Measurements from ENCODE around the gene APAF1.
A peak's percentile ranks its signal among the peaks of the same experiment; 100 is the strongest.

APAF1 gene

GRCh38 chr12:98674841-98675240 is 29.8 kb downstream of the APAF1 start:
- DNase-seq = no peak

GRCh38 chr12:98678236-98678945 is 33.3 kb downstream of the APAF1 start:
- no peak for DNase-seq

DNA sequence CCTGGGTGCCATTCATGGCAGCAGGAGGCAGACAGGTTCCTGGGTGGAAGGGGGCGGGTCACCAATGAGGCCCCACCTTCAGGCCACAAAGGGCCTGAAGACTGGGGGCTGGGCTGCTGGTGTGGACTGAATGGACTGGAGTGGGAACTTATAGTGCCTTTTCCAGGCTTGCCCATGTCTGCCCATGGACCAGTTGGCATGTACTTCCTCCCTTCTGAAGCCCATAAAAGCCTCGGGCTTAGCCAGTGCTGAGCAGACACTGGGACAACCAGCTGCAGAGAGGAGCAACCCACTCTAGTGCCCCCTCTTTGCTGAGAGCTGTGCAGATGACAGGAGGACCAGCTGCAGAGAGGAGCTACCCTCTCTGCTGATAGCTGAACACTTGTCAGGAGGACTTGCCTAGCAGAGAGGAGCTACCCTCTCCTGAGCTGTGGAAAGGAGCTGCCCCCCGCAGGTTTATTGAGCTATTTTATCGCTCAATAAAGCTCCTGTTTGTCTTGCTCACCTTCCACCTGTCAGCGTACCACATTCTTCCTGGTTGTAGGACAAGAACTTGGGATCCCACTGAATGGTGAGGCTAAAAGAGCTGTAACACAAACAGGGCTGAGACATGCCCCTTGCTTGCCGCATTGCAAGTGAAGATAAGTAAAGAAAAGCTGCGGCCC is 34.0 kb downstream of the APAF1 start:
- no peak for DNase-seq

GRCh38 chr12:98679611-98680005 is 34.5 kb downstream of the APAF1 start:
- no peak for DNase-seq

GRCh38 chr12:98684199-98684598 is 39.1 kb downstream of the APAF1 start:
- DNase-seq = no peak

DNA sequence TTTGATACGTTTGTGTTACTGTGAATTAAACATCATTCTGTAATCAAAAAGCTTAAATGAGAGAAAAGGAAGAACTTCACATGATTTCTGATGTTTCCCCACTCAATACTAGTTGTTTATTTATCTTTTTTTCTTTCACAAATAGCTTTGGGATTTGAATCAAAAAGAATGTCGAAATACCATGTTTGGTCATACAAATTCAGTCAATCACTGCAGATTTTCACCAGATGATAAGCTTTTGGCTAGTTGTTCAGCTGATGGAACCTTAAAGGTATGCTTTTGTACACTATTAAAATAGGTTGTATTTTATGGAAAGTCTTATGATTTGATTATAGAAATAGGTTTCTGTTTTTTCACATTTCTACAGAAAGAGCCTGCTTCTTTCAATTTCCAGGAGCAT is 41.5 kb downstream of the APAF1 start:
- DNase-seq = no peak

DNA sequence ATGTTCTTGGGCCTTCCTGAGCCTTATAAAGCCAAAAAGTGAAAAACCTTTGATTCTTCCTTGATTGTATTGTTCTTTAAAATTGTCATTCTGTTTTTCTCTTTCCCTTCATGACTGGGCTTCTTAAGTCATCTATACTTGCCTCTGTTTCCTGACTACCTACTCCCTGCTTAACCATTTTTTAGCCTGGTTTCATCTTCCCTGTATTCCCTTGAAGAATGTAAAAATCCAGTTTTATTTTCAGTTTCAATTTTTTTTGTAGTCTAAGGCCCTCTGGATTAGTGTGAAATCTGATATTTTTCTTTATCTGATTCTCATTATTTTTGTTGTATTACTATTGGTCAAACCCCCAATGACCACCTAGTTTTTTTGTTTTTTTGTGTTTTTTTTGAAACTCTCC is 46.3 kb downstream of the APAF1 start:
- DNase-seq = no peak

DNA sequence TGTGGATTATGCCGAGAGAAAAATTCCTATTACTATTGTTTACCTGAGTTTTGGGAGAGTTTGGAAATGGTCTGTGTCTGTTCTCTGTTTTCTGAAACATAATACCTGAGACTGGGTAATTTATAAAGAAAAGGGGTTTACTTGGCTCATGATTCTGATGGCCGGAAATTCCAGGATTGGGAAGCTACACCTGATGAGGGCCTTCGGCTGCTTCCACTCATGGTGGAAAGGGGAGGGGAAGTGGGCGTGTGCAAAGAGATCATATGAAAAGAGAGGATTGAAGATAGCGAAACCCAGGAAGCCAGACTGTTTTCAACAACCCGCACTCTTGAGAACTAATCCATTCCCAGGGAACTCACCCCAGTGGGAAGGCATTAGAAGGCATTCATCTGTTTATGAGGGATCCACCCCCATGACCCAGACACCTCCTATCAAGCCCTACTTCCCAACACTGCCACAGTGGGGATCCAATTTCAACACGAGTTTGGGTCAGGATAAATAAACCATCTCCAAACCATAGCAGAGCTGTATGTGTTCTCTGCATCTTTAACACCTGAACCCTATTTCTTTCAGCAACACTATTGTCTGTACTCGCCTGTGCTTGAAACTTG is 51.1 kb downstream of the APAF1 start:
- DNase-seq = no peak

GRCh38 chr12:98697209-98697608 is 52.1 kb downstream of the APAF1 start:
- DNase-seq = no peak

DNA sequence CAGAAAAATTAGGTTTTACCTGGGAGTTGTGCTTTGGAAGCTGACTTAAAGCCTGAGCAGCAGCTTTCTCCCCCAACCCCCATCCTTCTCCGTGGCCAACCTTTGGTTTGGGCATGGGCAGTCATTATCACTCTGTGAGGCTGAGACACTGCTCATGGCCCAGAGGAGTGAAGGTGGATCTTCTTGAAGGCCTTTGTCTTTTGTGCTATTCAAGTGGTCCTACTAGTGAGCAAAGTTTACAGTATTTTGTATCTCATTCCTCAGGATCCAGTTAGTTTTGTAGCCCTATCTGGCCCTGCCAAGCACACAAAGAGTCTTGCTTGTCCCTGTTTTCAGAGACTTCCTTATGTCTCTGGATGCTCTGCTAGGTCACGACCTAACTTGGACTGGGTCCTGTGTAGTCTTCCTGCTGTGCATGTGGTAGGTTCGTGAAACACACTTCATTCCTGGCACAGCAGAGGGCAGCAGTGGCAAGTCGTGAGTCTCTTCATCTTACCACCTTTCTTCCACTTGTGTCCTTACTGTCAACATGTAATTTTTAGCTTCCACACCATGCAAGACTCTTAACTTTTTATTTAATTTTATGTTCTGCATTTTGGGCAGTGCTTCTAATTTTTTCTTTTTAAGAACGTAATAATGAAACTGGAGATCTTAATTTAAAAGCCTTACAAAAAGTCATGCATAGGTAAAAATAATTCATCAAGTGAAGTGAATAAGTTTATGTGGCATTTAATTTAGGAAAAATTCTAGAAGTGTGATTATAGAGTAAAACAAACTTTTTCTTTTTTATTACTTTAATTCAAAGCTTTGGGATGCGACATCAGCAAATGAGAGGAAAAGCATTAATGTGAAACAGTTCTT is 53.7 kb downstream of the APAF1 start:
- DNase-seq = peak; percentile 79

- DNase-seq = no peak
Measured at GRCh38 chr12:98699586-98699985, 54.5 kb downstream of the APAF1 start.

DNA sequence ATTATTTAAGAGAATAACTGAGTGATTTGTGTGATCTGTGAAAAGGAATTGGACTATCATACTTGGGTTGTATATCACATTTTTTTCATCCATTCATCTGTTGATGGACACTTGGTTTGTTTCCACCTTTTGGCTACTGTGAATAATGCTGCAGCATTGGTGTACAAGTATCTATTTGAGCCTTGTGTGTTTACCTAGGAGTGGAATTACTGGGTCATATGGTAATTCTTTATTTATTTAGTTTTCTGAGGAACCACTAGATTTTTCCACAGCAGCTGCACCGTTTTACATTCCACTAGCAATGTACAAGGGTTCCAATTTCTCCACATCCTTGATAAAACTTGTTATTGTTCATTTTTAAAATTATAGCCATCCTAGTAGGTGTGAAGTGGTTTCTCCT is 56.1 kb downstream of the APAF1 start:
- DNase-seq = no peak

GRCh38 chr12:98709022-98709421 is 63.9 kb downstream of the APAF1 start:
- no peak for DNase-seq

GRCh38 chr12:98714426-98714825 is 69.3 kb downstream of the APAF1 start:
- DNase-seq = no peak

GRCh38 chr12:98719515-98720504 is 74.7 kb downstream of the APAF1 start:
- DNase-seq = peak; percentile 28

DNA sequence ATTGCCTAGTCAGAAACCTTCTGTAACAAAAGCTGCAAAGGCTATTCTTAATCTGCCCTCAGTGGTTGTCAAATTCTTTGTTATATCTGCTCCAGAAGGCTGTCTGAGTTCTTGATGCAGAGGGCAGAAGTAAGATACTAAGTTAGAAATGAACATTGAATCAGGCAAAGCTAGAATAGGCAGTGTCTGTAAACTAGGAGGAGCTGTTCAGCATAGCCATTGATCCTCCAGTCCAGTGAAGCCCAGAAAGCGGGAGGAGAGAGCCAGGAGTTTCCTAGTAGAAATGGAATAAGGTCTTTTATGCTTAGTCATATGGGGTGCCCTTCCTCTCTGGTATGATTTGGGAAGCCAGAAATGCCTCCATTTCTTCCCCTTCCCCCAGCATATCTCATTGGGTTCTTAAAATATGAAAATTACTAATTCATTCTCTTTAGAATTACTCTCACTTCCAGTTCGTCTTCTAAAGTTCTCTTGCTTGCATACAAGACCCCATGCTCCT is 76.2 kb downstream of the APAF1 start:
- DNase-seq = no peak

DNA sequence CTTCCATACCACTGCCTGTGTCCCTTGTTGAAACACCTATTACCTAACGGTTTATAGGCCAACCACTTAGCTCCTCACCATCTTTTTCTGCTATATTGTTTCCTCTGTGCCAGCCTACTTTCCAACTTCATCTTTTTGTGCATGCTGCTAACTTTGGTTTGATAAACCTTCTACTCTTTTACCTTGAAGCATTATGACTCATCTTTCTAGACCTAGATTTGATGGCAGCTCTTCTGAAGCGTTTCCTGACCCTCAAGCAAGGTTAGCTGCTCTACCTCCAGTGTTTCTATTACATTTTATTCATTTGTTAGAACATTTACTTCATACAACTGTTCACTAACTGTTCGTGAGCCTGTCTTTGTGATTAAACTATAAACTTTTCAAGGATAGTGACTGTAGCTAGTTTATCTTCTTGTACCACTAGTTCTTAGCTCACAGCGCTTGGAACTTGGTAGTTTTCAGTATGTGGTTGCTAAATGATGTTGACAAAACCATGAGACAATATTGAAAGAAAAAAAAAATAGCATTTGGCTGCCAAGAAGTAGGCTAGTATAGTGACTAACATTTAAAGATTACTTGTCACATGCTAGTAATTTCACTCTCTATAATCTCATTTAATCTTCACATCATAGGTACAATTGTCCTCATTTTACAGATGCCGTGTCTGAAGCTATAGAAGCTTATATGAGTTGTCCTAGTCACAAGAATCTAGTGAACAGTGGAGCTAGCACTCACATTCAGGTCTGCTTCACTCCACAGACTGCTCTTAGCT is 79.5 kb downstream of the APAF1 start:
- DNase-seq = no peak

DNA sequence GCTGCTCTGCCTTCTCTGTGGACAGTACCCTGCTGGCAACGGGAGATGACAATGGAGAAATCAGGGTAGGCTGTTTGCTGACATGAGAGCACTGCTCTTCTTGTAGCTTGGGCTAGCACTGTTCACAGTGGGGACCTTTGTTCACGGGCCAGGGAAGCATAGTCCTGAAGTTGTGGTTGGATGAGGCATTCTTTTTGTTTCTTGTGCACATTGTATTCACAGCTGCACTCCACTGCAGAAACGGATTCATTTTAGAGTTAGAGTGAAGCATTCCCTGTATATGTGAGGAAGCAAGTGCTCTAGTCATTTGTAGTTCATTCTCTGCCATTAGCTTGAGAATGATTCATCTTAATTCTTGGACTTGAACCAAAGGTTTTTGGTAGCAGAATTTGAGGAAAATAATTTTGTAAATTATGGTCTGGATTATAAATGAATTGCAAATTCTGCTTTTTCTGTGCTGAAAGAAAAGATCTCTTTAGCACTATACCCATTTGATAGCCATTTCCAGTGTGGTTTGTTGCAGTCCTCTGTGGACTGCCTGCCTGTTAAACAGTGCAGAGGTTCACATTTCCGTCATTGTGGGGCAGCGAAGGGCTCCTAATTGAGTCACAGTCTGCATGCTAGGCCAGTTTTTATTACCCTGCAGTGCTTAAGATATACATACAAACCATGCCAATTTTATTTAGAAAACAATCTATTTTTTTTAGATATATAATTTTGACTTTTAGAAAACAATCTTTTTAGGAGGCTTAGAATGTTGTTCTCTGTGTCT is 80.6 kb downstream of the APAF1 start:
- peak; percentile 11 for DNase-seq

- DNase-seq = no peak
Measured at GRCh38 chr12:98727196-98727595, 82.1 kb downstream of the APAF1 start.

- DNase-seq = no peak
Measured at GRCh38 chr12:98730412-98730811, 85.3 kb downstream of the APAF1 start.
